GM12878 (cell line): Measurements from ENCODE around the gene RALGAPA2. TPM values are rescaled to one million over a fixed set of nuclear protein-coding genes. Genes with fewer than 3 reads are reported as not detected.

Experiments used
- ATAC-seq: fragments of 200-7000 bp; cut with Tn5 transposase; 3 replicates; pipeline ENCODE4 v1.9.1; 2020; ENCODE audit warnings: mild to moderate bottlenecking, moderate library complexity
- BruUV-seq: library from RNA; stranded (reverse); fragments of 400-500 nt; replicated peaks from 2 replicates; lab custom pipeline; 2021; lab: Mats Ljungman, UMichigan
- CTCF ChIA-PET: fragments of 300-600 bp; sonication (Branson Sonifier 250); formaldehyde crosslinking; extraction: SDS; loops from one replicate; lab custom pipeline; 2021; ENCODE audit warnings: inconsistent platforms; lab: Yijun Ruan, JAX
- POLR2A ChIA-PET: fragments of 350-600 bp; formaldehyde crosslinking; extraction: SDS; loops from one replicate; lab custom pipeline; 2021; ENCODE audit warnings: inconsistent platforms; lab: Charles Lee
- RAD21 ChIA-PET: fragments of 300-600 bp; sonication (Branson Sonifier 250); formaldehyde crosslinking; loops from one replicate; lab custom pipeline; 2023; ENCODE audit warnings: antibody characterized with exemption; ENCODE audit not compliant: unreplicated experiment; lab: Charles Lee
- SMC1A ChIA-PET: fragments of 300-600 bp; sonication (Branson Sonifier 250); formaldehyde crosslinking; loops from one replicate; lab custom pipeline; 2023; ENCODE audit not compliant: unreplicated experiment, uncharacterized antibody; lab: Charles Lee
- DNase-seq: peaks from one replicate; pipeline ENCODE4 v3.0.0-alpha.2; 2011; ENCODE audit warnings: low read depth, low spot score
- FAIRE-seq: peaks from 3 replicates; lab custom pipeline; 2011; peaks lifted over from hg19 to GRCh38; lab: Jason Lieb, UNC
- H2AFZ ChIP-seq: 2 replicates; pipeline ENCODE4 v1.6.0; 2011; ENCODE audit warnings: low read depth, low read length, control low read depth; ENCODE audit not compliant: control insufficient read depth
- H3K27ac ChIP-seq: 2 replicates; pipeline ENCODE4 v1.5.1; 2011; ENCODE audit warnings: control low read depth; ENCODE audit not compliant: control insufficient read depth, insufficient read depth
- H3K27me3 ChIP-seq, 2 experiments: replicated peaks in 1 of 2; 2 replicates each; pipeline versions ENCODE4 v1.6.0 to v1.6.1; 2011; ENCODE audit warnings: low read length in 1 of 2; ENCODE audit not compliant: control insufficient read depth in 2 of 2, insufficient read depth in 2 of 2
- H3K36me3 ChIP-seq, 2 experiments: 2 replicates each; pipeline ENCODE4 v1.5.1; 2011; ENCODE audit warnings: low read length in 1 of 2; ENCODE audit not compliant: control insufficient read depth in 2 of 2, insufficient read depth in 2 of 2
- H3K4me1 ChIP-seq: 2 replicates; pipeline ENCODE4 v1.6.1; 2011; ENCODE audit warnings: mild to moderate bottlenecking, low read length, moderate library complexity, mixed read lengths; ENCODE audit not compliant: control insufficient read depth, insufficient read depth
- H3K4me2 ChIP-seq: 2 replicates; pipeline ENCODE4 v1.6.0; 2011; ENCODE audit warnings: control low read depth; ENCODE audit not compliant: control insufficient read depth, insufficient read depth
- H3K4me3 ChIP-seq: fragments of 200-600 bp; sonication (generic); 2 replicates; pipeline ENCODE4 v1.5.1; 2016
- H3K79me2 ChIP-seq: 2 replicates; pipeline ENCODE4 v1.6.0; 2011; ENCODE audit warnings: low read length; ENCODE audit not compliant: control insufficient read depth, insufficient read depth
- H3K9ac ChIP-seq: 2 replicates; pipeline ENCODE4 v1.8.0; 2011; ENCODE audit warnings: low read length, control low read depth, mixed read lengths; ENCODE audit not compliant: control insufficient read depth, insufficient read depth
- H3K9me3 ChIP-seq: replicated peaks from 3 replicates; pipeline ENCODE4 v1.5.1; 2011; ENCODE audit warnings: mild to moderate bottlenecking, low read length; ENCODE audit not compliant: control insufficient read depth, insufficient read depth
- H4K20me1 ChIP-seq: 2 replicates; pipeline ENCODE4 v1.6.0; 2011; ENCODE audit not compliant: control insufficient read depth, insufficient read depth
- CBX3 ChIP-seq: fragments of 200-600 bp; sonication (generic); IDR thresholded peaks from 2 replicates; pipeline ENCODE4 v1.6.1; 2016; ENCODE audit warnings: low read depth, borderline replicate concordance
- EGR1 ChIP-seq, 2 experiments: IDR thresholded peaks; 1 replicate in 1 of 2; 2 replicates in 1 of 2; pipeline ENCODE4 v1.6.1; 2011 to 2012; ENCODE audit warnings: low read depth in 2 of 2, low read length in 2 of 2, borderline replicate concordance in 1 of 2, mild to moderate bottlenecking in 1 of 2, moderate library complexity in 1 of 2
- FOXM1 ChIP-seq: IDR thresholded peaks from 2 replicates; pipeline ENCODE4 v1.6.1; 2012; ENCODE audit warnings: low read depth, mild to moderate bottlenecking, inconsistent platforms, low read length, moderate library complexity
- IKZF2 ChIP-seq, 2 experiments: fragments of 450-650 bp; IDR thresholded peaks; 2 replicates each; pipeline ENCODE4 v1.6.1; 2017; ENCODE audit warnings: mild to moderate bottlenecking in 2 of 2, moderate library complexity in 2 of 2
- SMARCA5 ChIP-seq: fragments of 450-650 bp; IDR thresholded peaks from 2 replicates; pipeline ENCODE4 v1.6.1; 2017; ENCODE audit warnings: mild to moderate bottlenecking
- SMC3 ChIP-seq: IDR thresholded peaks from 2 replicates; pipeline ENCODE4 v1.6.1; 2011; ENCODE audit warnings: low read length, improper control_type of control experiment, borderline replicate concordance
- USF2 ChIP-seq: IDR thresholded peaks from 2 replicates; pipeline ENCODE4 v1.6.1; 2011; ENCODE audit warnings: low read depth, low read length, improper control_type of control experiment, borderline replicate concordance
- WRNIP1 ChIP-seq: IDR thresholded peaks from 2 replicates; pipeline ENCODE4 v1.6.1; 2011; ENCODE audit warnings: low read depth, low read length, improper control_type of control experiment, borderline replicate concordance
- ZNF384 ChIP-seq: IDR thresholded peaks from 2 replicates; pipeline ENCODE4 v1.6.1; 2012; ENCODE audit warnings: low read depth, mild to moderate bottlenecking, low read length, improper control_type of control experiment, borderline replicate concordance
- ZNF622 ChIP-seq: fragments of 450-650 bp; IDR thresholded peaks from 2 replicates; pipeline ENCODE4 v1.6.1; 2017; ENCODE audit warnings: mild to moderate bottlenecking, inconsistent platforms
- WGBS: methylation state at CpG from one replicate; pipeline ENCODE4 v1.1.6; 2016; ENCODE audit warnings: low lambda C conversion rate; ENCODE audit not compliant: insufficient replicate concordance, insufficient coverage; ENCODE audit errors: missing lambda C conversion rate; 5-methylcytosine and 5-hydroxymethylcytosine counted together
- in situ Hi-C: fragments of 300-500 bp; cut with MboI; formaldehyde crosslinking; loops from 9 replicates; pipeline ENCODE4 v1.14.3; 2018; ENCODE audit warnings: mixed read lengths
- intact Hi-C: fragments of 100-400 bp; cut with micrococcal nuclease; formaldehyde crosslinking; loops from one replicate; pipeline ENCODE4 v1.14.2; 2022; ENCODE audit not compliant: unreplicated experiment
- polyA plus RNA-seq, 11 experiments: library from polyadenylated mRNA; depleted of rRNA in 4 of 11; unstranded in 6 of 11; stranded (reverse) in 5 of 11; fragments of >200 nt; fragmentation: Nextera tagmentation in 4 of 11; fragmentation: Illumina TruSeq in 1 of 11; extraction: Ambion mirVana in 4 of 11; extraction: Trizol in 1 of 11; gene quantifications; 1 replicate in 1 of 11; 2 replicates in 10 of 11; pipeline versions ENCODE4 v1.2.1 to v1.2.3, GENCODE V29; 2011 to 2016; ENCODE audit warnings: inconsistent platforms in 2 of 11, missing spikeins in 2 of 11, low read depth in 1 of 11
- total RNA-seq, 4 experiments: library from RNA; depleted of rRNA in 3 of 4; stranded (reverse); fragments of >200 nt in 3 of 4; fragmentation: Illumina TruSeq in 1 of 4; extraction: Trizol in 1 of 4; gene quantifications; 2 replicates each; pipeline versions ENCODE4 v1.2.1 to v1.2.3, GENCODE V29; 2013 to 2021
- TF ChIP-seq, protein P1 (sequence below): fragments of 150-350 bp; IDR thresholded peaks from 2 replicates; pipeline ENCODE4 v1.6.1; 2016; ENCODE audit warnings: low read depth, low read length

RALGAPA2 gene
- total and polyA plus RNA-seq, 10 of the 15 experiments (the other 5 are each of a cell fraction or from before 2014, with no cell fraction given) = 2.9 to 29.4 (median 19.6) TPM

DNA sequence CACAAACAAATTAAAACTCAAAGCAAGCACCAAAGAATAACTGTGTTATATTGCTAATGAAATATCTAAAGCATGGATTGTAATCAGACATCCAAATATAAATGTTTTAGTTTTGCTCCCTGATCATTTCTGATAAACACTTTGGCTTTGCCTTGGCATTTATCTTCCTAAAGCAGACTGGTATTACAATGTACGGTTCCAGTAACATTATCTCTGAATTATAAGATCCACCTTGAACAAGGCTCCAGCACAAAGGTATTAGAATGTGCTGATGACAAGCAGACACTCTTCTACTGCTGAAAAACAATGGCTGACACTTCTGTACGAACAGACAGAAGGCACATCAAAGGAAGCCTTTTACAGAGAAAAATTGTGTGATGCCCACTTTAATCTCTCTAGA lies 270.0 kb downstream of the RALGAPA2 start:
- H3K79me2 ChIP-seq = no peaks in the 10 kb centered on the region
- no peak overlapping the region for H3K27ac ChIP-seq
- ChIA-PET SMC1A (interaction anchor here (1.5 to 3.5 kb wide), 2 partner anchors 10 to 24 kb away, joined by 3 to 35 read pairs; no protein-coding TSS in a partner anchor), POLR2A (no interaction called here), CTCF (interaction anchor here (1.6 to 2.2 kb wide), 2 partner anchors 10 to 24 kb away, joined by 5 to 12 read pairs; no protein-coding TSS in a partner anchor)
- ATAC-seq = no peak
- no peak overlapping the region for H3K9ac ChIP-seq
- intact Hi-C loops (loop anchor here (10.0 kb wide), 1 partner anchor 122 kb away; no protein-coding TSS in a partner anchor), in situ Hi-C loops (no loop called here)
- H3K4me1 ChIP-seq = peaks cover 13% of the 10 kb centered on the region
- no peaks in the 10 kb centered on the region for H4K20me1 ChIP-seq
- no TSS peak for BruUV-seq
- no peaks in the 10 kb centered on the region for H3K9me3 ChIP-seq
- H2AFZ ChIP-seq = no peak overlapping the region
- peak; percentile 27 for FAIRE-seq
- H3K27me3 ChIP-seq = no peaks in the 10 kb centered on the region
- 72% methylated on average over 2 of the region's 2 CpGs for WGBS
- DNase-seq = no peak
- no peak overlapping the region for H3K4me2 ChIP-seq
- TF ChIP-seq, protein P1, sequence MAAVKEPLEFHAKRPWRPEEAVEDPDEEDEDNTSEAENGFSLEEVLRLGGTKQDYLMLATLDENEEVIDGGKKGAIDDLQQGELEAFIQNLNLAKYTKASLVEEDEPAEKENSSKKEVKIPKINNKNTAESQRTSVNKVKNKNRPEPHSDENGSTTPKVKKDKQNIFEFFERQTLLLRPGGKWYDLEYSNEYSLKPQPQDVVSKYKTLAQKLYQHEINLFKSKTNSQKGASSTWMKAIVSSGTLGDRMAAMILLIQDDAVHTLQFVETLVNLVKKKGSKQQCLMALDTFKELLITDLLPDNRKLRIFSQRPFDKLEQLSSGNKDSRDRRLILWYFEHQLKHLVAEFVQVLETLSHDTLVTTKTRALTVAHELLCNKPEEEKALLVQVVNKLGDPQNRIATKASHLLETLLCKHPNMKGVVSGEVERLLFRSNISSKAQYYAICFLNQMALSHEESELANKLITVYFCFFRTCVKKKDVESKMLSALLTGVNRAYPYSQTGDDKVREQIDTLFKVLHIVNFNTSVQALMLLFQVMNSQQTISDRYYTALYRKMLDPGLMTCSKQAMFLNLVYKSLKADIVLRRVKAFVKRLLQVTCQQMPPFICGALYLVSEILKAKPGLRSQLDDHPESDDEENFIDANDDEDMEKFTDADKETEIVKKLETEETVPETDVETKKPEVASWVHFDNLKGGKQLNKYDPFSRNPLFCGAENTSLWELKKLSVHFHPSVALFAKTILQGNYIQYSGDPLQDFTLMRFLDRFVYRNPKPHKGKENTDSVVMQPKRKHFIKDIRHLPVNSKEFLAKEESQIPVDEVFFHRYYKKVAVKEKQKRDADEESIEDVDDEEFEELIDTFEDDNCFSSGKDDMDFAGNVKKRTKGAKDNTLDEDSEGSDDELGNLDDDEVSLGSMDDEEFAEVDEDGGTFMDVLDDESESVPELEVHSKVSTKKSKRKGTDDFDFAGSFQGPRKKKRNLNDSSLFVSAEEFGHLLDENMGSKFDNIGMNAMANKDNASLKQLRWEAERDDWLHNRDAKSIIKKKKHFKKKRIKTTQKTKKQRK = no peak
- TF ChIP-seq EGR1 (IDR thresholded peaks at IDR 0.05; ENCODE audit: borderline replicate concordance in 1 of 2, low read depth in 2 of 2, low read length in 2 of 2) (no peak), SMC3 (no peak), IKZF2 (IDR thresholded peaks at IDR 0.05) (no peak), ZNF622 (no peak), USF2 (no peak), FOXM1 (no peak), ZNF384 (no peak), CBX3 (no peak), SMARCA5 (no peak), WRNIP1 (no peak)
- TF ChIP-seq, all 136 proteins: peak for 0
- Histone ChIP-seq H3K4me3 (no peak overlapping the region), H3K36me3 (no peaks in the 10 kb centered on the region)
- RAD21 ChIA-PET = interaction anchor here (2.5 kb wide), 1 partner anchor 9 kb away, joined by 9 read pairs; no protein-coding TSS in a partner anchor
